Stimulated activated CD4-positive, alpha-beta T cell treated with anti-CD3 and anti-CD28 coated beads, Interleukin-12 subunit alpha, Interleukin-12 subunit beta, amount 100 ng/mL, for 24 hours (primary cell): ENCODE measurements around the gene PODN.

Source experiments
- DNase-seq, 2 experiments: peaks; one replicate each; pipeline ENCODE4 v3.0.0-alpha.2; 2020; ENCODE audit warnings: low read depth in 2 of 2

The PODN gene

GRCh38 chr1:53114581-53115400 lies 52.8 kb downstream of the PODN start:
- DNase-seq: no peak

GRCh38 chr1:53115403-53116306 lies 53.6 kb downstream of the PODN start:
- no peak for DNase-seq

GRCh38 chr1:53116307-53116810 lies 54.3 kb downstream of the PODN start:
- DNase-seq: no peak

GRCh38 chr1:53116933-53117600 lies 55.1 kb downstream of the PODN start:
- DNase-seq: no peak

- DNase-seq: no peak
These were observed 55.8 kb downstream of the PODN start for GRCh38 chr1:53117836-53118235.

- DNase-seq: no peak
These were observed 58.6 kb downstream of the PODN start for GRCh38 chr1:53120659-53121058.

GRCh38 chr1:53121319-53122172 lies 59.5 kb downstream of the PODN start:
- no peak for DNase-seq

- DNase-seq: no peak
These were observed 60.3 kb downstream of the PODN start for GRCh38 chr1:53122201-53122885.

GRCh38 chr1:53122961-53123413 lies 61.0 kb downstream of the PODN start:
- no peak for DNase-seq

- DNase-seq: no peak
These were observed 61.6 kb downstream of the PODN start for GRCh38 chr1:53123453-53124140.

- DNase-seq: no peak
These were observed 63.1 kb downstream of the PODN start for GRCh38 chr1:53125122-53125521.

- no peak for DNase-seq
These were observed 63.8 kb downstream of the PODN start for GRCh38 chr1:53125623-53126360.

GRCh38 chr1:53126495-53126894 lies 64.5 kb downstream of the PODN start:
- no peak for DNase-seq

- no peak for DNase-seq
These were observed 65.5 kb downstream of the PODN start for GRCh38 chr1:53127546-53127945.

GRCh38 chr1:53128401-53128800 lies 66.4 kb downstream of the PODN start:
- DNase-seq: no peak

GRCh38 chr1:53129891-53130597 lies 68.0 kb downstream of the PODN start:
- no peak for DNase-seq

- no peak for DNase-seq
These were observed 68.5 kb downstream of the PODN start for GRCh38 chr1:53130598-53130877.

GRCh38 chr1:53130878-53131589 lies 69.0 kb downstream of the PODN start:
- no peak for DNase-seq
